Chondrocyte (in vitro differentiated cells): ENCODE data around the gene L3MBTL3. TPM values are rescaled to one million over a fixed set of nuclear protein-coding genes. Genes with fewer than 3 reads are reported as not detected.

Experiments used
- DNase-seq: peaks from one replicate; pipeline ENCODE4 v3.0.0; 2021; ENCODE audit warnings: mixed read lengths, low spot score
- H3K27ac Mint-ChIP-seq: one replicate; pipeline ENCODE4 v1.8.0; 2021; ENCODE audit warnings: mild to moderate bottlenecking, moderate library complexity, mixed read lengths; ENCODE audit not compliant: unreplicated experiment
- H3K27me3 Mint-ChIP-seq: 2 replicates; pipeline ENCODE4 v1.8.0; 2021; ENCODE audit warnings: low read depth, mixed read lengths
- H3K36me3 Mint-ChIP-seq: 2 replicates; pipeline ENCODE4 v1.8.0; 2021; ENCODE audit warnings: low read depth, mixed read lengths
- H3K4me1 Mint-ChIP-seq: 2 replicates; pipeline ENCODE4 v1.8.0; 2021; ENCODE audit warnings: low read depth, mild to moderate bottlenecking, mixed read lengths
- H3K4me3 Mint-ChIP-seq: one replicate; pipeline ENCODE4 v1.8.0; 2021; ENCODE audit warnings: mild to moderate bottlenecking, moderate library complexity, mixed read lengths; ENCODE audit not compliant: unreplicated experiment
- H3K9me3 Mint-ChIP-seq: 2 replicates; pipeline ENCODE4 v1.8.0; 2021; ENCODE audit warnings: low read depth, mixed read lengths
- total RNA-seq: library from RNA; stranded (reverse); gene quantifications from 3 replicates; pipeline ENCODE4 v1.2.1, GENCODE V29; 2021
- TF ChIP-seq, protein P1 (sequence below): fragments of 200-600 bp; sonication (generic); IDR thresholded peaks from 2 replicates; pipeline ENCODE4 v1.5.0; 2021; ENCODE audit warnings: antibody characterized with exemption, mild to moderate bottlenecking, moderate library complexity

L3MBTL3 gene
- total RNA-seq, 1 donor from 2014 or later = 15.4 TPM

DNA sequence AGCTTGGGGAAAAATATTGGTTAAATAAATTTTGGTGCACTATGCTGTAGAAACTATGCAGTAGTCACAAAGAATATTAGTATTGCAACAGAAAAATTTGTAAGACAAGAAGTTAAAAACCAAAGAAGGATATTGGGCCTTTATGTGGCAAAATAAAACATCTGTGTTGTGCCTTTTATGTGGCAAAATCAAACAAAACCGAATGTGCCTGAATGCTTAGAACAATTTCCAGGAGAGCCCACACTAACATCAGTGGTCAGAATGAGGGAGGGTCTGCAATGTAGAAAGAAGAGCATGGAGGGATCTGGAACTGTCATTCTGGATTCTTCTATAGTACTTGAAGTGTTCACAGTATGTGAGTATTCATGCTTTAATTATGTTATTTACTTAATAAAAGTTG is 75.2 kb downstream of the L3MBTL3 start:
- no peaks in the 10 kb centered on the region for H3K27me3 Mint-ChIP-seq
- TF ChIP-seq, protein P1, sequence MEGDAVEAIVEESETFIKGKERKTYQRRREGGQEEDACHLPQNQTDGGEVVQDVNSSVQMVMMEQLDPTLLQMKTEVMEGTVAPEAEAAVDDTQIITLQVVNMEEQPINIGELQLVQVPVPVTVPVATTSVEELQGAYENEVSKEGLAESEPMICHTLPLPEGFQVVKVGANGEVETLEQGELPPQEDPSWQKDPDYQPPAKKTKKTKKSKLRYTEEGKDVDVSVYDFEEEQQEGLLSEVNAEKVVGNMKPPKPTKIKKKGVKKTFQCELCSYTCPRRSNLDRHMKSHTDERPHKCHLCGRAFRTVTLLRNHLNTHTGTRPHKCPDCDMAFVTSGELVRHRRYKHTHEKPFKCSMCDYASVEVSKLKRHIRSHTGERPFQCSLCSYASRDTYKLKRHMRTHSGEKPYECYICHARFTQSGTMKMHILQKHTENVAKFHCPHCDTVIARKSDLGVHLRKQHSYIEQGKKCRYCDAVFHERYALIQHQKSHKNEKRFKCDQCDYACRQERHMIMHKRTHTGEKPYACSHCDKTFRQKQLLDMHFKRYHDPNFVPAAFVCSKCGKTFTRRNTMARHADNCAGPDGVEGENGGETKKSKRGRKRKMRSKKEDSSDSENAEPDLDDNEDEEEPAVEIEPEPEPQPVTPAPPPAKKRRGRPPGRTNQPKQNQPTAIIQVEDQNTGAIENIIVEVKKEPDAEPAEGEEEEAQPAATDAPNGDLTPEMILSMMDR = no peak
- DNase-seq = no peak
- no peak overlapping the region for H3K4me3 Mint-ChIP-seq
- H3K9me3 Mint-ChIP-seq = no peaks in the 10 kb centered on the region
- no peaks in the 10 kb centered on the region for H3K4me1 Mint-ChIP-seq
- H3K36me3 Mint-ChIP-seq = peaks cover 12% of the 10 kb centered on the region
- no peak overlapping the region for H3K27ac Mint-ChIP-seq

DNA sequence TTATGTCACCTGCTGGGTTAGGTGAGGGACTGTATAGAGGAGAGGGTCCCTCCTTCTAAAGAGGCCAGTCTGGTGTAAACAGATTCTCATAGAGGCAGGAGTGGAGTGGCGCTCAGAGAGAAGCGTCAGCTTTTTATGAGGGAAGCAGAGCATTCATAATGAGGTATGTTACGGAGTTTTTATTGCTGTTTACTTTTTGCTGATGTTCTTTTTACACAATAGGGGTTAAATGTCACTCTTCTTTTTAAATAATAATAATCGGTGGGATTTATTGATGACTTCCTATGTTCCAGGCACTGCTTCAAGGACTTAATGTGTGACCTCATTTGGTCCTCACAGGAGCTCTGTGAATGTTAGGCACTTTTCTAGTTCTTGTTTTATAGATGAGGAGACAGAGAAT is 79.9 kb downstream of the L3MBTL3 start:
- H3K27me3 Mint-ChIP-seq = no peaks in the 10 kb centered on the region
- no peaks in the 10 kb centered on the region for H3K4me1 Mint-ChIP-seq
- TF ChIP-seq, protein P1 = no peak
- H3K36me3 Mint-ChIP-seq = peaks cover 18% of the 10 kb centered on the region
- no peak overlapping the region for H3K4me3 Mint-ChIP-seq
- H3K9me3 Mint-ChIP-seq = no peaks in the 10 kb centered on the region
- no peak for DNase-seq
- H3K27ac Mint-ChIP-seq = no peak overlapping the region

DNA sequence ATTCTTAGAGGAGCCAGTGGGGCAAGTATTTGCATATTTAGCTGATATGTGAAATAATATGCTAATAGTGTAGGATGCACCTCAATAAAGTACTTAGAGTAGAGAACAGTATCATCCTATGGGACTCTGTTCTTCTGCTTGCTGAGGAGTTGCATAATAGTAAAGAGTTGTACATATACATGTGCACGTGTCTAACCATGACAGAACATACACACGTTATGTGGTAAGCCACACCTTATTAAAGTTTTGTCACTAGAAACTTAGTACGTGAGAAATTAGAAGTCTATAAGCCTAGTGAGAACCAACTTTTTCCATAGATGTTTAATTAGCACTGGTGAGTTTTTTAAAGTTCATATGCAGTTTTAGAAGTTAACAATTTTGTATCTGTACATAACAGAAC is 80.7 kb downstream of the L3MBTL3 start:
- no peaks in the 10 kb centered on the region for H3K9me3 Mint-ChIP-seq
- TF ChIP-seq, protein P1 = no peak

DNA sequence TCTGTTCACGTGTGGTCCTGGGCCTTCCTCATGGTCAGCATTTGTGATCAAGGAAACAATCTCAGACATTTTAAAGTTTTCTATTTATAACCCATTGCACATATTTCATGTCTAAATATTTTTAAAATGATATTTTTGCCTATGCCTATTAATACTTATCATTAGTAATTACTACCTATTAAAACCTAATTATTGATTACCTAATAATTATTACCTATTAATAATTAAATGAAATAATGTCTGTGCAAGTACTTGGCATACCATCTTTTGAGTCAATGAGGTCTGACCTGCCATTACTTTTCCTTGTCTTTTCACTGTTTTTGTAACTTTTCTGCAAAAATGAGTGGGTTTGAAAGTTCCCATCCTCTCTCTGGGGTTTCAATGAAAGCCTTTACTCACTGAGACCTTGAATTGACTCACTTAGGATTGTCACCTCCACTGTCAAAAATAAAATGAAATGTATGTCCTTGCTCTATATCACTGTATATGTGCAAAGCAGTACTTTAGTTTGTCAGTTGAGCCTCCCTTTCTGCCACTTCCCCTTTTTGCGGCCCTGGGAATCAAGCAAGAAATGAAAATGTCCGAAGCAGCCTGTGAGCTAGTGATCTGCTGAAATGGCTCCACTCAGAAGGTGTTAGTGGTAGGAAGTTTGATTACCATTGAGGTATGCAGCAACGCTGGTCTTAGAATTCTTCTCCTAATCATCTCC is 87.8 kb downstream of the L3MBTL3 start:
- TF ChIP-seq, protein P1 = no peak
- no peak for DNase-seq
- Mint-ChIP-seq H3K4me3 (no peak overlapping the region), H3K27me3 (no peaks in the 10 kb centered on the region), H3K27ac (no peak overlapping the region), H3K36me3 (peaks cover 19% of the 10 kb centered on the region), H3K4me1 (no peaks in the 10 kb centered on the region), H3K9me3 (peaks cover 8% of the 10 kb centered on the region)

More for the DNA sequence above, 80.7 kb downstream of the L3MBTL3 start:
- Mint-ChIP-seq H3K27ac (no peak overlapping the region), H3K4me1 (no peaks in the 10 kb centered on the region), H3K4me3 (no peak overlapping the region), H3K36me3 (peaks cover 17% of the 10 kb centered on the region), H3K27me3 (no peaks in the 10 kb centered on the region)
- DNase-seq = no peak

DNA sequence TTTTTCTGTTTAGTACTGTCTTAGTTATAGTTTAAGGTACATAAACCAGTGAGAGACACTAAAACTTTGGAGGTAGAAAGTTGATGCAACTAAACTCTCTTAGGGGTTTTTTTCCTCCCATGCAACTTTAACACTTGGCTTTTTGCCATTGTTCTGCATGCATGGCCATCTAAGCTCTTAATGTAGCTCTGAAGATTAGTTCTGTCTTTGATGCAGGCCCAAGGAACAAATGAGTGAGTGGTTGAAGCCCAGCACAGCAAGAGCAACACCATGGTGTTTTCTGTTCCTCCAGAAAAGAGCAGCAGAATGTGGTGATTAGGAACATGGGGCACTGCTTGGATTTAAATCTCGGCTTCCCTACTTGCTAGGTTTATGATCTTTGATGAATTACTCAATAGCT is 89.3 kb downstream of the L3MBTL3 start:
- no peak overlapping the region for H3K27ac Mint-ChIP-seq
- TF ChIP-seq, protein P1 = no peak
- H3K27me3 Mint-ChIP-seq = no peaks in the 10 kb centered on the region
- DNase-seq = no peak
- peaks cover 12% of the 10 kb centered on the region for H3K36me3 Mint-ChIP-seq
- no peaks in the 10 kb centered on the region for H3K4me1 Mint-ChIP-seq
- no peak overlapping the region for H3K4me3 Mint-ChIP-seq
- peaks cover 8% of the 10 kb centered on the region for H3K9me3 Mint-ChIP-seq
